Hematopoietic multipotent progenitor cell treated with erythropoietin and hydrocortisone succinate and interleukin-3 and kit ligand, for 8 days (in vitro differentiated cells): Measurements from ENCODE around the gene PLEKHG4B.
"Not testable (repeated sequence)": the region's sequence is repeated elsewhere in the genome, so short reads cannot be mapped to it uniquely, and the experiment has no call there.

Experiments used
- DNase-seq: peaks from one replicate; pipeline ENCODE4 v3.0.0-alpha.2; 2015

Gene PLEKHG4B

DNA sequence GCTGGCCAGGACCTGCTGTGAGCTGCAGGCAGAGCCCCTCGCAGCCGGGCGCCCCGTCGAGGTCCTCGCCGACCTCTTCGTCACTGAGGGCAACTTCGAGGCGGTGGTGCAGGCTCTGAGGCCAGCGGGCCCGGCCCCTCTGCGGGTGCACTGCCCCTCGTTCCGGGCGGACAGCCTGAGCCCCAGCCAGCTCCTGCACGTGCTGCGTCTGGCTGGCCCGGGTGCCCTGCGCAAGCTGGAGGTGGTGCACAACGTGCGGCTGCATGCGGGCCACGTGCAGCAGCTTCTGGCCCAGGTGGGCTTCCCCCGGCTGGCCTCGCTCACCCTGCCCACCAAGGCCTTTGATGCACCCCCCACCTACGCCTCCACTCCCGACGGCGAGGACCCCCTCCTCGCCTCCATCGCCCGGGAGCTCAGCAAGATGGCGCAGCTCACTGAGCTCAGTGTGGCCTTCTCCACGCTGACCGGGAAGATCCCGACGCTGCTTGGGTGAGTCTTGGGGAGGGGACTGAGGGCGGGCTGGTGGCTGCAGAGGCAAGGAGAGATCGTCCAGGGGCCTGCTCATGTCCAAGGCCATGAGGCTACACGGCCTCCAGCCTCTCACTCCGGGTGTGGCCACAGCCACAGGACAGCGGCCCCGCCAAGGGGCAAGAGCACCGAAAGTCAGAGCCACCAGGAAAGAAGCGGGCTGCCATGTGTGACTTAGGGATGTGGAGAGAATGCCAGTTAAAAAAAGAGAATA, 100.2 kb downstream of the PLEKHG4B start:
- no peak for DNase-seq

DNA sequence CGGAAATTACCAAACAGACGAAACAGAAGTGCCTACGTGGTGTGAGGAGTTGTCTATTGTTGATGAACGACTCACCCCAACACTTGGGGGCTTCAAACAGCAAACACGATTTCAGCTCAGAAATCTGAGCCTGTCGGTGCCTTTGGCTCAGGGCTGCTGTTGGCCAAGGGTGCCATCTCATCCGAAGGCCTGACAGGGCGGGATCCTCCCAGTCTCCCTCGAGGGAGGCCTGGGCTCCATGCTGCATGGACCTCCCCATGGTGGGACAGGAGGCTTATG, 100.7 kb downstream of the PLEKHG4B start:
- no peak for DNase-seq

GRCh38 chr5:192970-193831, 101.2 kb downstream of the PLEKHG4B start:
- DNase-seq, result no peak

- DNase-seq, result no peak
Measured at GRCh38 chr5:194102-194501, 102.1 kb downstream of the PLEKHG4B start.

DNA sequence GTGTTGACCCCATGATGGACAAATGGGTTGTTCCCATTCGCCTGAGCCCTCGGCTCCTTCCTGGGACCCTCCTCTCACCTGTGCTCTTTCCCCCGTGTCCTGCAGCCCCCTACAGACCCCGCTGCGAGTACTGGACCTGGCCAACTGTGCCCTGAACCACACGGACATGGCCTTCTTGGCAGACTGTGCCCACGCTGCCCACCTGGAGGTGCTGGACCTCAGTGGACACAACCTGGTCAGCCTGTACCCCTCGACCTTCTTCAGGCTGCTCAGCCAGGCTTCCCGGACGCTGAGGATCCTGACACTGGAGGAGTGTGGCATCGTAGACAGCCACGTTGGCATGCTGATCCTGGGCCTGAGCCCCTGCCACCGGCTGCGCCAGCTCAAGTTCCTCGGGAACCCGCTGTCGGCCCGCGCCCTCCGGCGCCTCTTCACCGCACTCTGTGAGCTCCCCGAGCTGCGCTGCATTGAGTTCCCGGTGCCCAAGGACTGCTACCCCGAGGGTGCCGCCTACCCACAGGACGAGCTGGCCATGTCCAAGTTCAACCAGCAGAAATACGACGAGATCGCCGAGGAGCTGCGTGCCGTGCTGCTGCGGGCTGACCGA, 102.7 kb downstream of the PLEKHG4B start:
- no peak for DNase-seq

GRCh38 chr5:195401-196160, 103.6 kb downstream of the PLEKHG4B start:
- DNase-seq, result no peak

DNA sequence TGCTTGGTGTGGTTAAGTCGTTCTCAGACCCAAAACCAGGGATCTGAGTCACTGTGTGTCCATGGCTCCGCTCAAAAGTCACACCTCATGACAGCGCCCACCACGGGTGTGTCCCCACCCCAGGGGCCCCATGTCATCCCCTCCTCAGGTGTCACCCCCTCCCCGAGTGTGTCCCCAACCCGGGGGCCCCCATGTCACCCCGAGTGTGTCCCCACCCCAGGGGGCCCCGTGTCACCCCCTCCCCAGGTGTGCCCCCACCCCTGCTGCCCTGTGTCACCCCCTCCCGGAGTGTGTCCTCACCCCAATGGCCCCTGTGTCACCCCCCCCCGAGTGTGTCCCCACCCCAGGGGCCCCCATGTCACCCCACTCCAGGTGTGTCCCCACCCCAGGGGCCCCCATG, 104.4 kb downstream of the PLEKHG4B start:
- DNase-seq, result no peak

DNA sequence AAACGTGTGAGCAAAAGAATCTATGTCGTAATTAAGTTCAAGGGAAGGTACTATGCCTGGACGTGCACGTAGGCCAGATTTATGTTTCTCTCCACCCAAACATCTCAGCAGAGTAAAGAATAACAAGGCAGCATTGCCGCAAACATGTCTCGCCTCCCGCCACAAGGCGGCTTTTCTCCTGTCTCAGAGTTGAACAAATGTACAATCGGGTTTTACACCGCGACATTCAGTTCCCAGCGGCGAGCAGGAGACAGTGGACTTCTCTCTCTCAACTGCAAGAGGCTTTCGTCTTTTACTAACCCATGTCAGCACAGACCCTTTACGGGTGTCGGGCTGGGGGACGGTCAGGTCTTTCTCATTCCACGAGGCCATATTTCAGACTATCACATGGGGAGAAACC, 105.1 kb downstream of the PLEKHG4B start:
- not testable (repeated sequence) for DNase-seq

DNA sequence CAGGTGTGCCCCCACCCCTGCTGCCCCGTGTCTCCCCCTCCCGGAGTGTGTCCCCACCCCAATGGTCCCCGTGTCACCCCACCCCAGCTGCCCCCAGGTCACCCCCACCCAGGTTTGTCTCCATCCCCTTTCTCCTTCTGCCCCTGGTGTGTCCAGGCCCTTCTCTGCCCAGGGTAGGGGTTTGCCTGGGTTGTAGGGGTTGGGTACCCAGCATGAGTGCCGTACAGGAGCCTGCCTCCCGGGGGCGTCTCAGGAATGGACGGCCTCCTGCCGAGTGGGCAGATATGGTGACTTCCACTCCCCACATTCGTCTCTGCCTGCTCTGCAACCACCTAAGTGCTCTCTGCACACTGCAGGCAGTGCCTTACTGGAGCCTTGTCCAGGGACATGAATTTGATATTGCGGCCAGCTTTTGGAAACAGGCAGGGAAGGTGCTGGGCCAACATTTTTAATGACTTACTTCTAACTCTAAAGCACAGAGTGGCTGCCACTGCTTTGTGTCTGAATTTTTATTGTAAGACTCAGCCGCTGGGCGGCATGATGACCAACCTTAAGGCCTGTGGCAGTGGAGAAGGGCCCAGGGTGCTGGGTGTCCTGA, 106.0 kb downstream of the PLEKHG4B start:
- no peak for DNase-seq

- no peak for DNase-seq
Measured at GRCh38 chr5:198516-199196, 106.7 kb downstream of the PLEKHG4B start.

DNA sequence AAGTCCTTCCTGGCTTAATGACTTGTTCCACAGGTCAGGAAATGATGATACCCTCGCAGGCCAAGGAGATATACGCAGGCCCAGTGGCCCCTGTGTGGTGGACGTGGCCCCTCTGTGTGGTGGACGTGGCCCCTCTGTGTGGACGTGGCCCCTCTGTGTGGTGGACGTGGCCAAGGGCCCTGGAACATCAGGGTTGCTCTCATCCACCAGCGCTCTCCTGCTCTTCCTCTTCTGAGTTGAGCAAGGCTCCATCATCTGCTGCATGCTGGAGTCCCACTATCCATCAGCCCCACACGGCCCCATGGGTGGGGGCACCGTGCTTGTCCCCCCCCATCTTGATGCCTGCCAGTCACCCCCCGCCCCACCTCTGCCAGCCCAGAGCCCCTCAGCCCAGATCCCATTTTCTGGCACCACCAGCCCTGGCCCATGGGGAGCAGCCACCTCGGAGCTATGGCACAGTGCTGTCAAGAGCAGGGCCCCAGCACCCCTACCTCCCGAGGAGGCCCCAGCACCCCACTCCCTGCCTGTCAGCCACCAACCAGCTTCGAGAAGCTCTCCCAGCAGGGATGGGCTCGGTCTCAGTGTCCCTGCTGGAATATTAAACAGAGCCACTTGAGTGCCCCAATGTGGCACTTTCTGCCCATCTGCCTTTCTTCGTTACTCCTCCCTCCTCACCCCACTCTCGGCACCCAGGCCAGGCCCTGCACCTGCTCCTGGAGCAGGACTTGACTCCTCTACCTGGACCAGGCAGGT, 107.4 kb downstream of the PLEKHG4B start:
- DNase-seq, result no peak

GRCh38 chr5:199950-200645, 108.1 kb downstream of the PLEKHG4B start:
- no peak for DNase-seq

DNA sequence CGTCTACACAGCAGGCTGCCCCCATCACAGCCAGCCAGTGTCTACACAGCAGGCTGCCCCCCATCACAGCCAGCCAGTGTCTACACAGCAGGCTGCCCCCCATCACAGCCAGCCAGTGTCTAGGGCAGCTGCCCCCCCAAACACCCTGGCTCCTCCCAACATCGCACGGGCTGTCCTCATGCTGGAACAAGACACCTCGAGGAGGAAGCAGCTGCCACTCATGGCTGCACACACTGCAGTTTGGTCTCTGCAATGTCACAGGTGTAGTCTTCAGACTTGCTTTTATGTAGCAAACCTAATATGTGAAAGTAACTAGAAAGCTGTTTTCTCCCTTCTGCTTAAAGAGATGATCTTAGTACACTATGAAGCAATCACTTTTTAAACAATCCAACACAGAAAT, 109.0 kb downstream of the PLEKHG4B start:
- DNase-seq, result no peak

- no peak for DNase-seq
Measured at GRCh38 chr5:201672-202071, 109.7 kb downstream of the PLEKHG4B start.

DNA sequence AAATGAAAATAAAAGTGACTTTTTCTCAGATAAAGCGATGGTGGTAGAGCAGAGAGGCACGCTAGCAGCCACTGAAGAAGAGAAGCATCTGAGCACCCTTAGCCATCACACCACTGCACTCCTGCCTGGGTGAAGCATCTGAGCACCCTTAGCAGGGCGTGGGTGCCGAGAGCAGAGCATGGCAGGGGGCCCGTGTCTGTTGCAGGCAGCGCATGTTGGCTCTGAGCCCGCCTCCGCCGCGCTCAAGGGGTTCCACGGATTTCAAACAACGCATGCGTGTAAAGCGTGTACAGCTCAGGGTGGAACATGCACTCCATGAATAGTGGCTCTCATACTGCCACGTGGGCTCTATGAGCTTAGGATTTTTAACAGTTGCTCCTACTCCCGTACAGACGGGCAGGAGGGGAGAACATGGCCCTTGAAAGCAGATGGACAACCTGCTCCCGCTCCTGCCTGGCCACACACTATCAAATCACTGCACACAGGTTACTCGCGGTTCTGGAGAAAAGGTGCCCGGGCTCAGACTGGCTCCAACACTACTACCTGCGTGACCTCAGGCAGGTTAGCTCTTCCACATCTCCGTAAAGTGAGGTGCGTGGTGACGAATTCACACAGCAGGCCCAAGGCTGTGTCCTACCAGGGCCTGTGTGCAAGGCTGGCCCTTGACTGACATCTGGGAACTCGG, 111.4 kb downstream of the PLEKHG4B start:
- DNase-seq, result no peak

DNA sequence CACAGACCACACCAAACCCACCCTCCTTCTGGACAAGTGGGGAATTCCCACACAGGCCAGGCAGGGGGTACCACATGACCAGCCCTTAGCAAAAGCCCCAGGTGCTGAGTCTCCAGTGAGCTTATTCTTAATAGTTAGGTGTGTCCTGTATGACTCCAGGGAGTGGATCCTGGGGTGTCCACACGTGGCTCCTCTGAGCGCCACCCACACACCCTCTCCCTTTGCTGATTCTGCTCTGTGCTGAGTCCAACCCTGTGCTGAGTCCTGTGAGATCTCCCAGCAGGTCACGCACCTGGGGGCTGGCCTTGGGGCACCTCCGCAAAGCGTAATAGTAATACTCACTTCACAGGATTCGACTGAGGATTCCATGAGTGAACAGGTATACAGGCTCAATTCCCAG, 112.0 kb downstream of the PLEKHG4B start:
- no peak for DNase-seq

DNA sequence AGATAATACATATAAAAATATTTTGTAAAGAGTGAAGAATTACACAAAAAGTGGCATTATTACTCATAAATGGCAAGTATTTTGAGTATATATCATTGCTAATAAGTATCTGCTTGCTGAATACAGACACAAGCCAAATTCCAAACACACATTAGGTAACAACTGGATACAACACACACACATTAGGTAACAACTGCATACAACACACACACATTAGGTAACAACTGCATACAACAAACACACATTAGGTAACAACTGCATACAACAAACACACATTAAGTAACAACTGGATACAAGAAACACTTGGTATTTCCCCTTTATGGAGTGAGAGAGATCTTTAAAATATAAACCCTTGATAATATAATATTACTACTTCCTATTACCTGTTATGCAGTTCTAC, 112.5 kb downstream of the PLEKHG4B start:
- no peak for DNase-seq

DNA sequence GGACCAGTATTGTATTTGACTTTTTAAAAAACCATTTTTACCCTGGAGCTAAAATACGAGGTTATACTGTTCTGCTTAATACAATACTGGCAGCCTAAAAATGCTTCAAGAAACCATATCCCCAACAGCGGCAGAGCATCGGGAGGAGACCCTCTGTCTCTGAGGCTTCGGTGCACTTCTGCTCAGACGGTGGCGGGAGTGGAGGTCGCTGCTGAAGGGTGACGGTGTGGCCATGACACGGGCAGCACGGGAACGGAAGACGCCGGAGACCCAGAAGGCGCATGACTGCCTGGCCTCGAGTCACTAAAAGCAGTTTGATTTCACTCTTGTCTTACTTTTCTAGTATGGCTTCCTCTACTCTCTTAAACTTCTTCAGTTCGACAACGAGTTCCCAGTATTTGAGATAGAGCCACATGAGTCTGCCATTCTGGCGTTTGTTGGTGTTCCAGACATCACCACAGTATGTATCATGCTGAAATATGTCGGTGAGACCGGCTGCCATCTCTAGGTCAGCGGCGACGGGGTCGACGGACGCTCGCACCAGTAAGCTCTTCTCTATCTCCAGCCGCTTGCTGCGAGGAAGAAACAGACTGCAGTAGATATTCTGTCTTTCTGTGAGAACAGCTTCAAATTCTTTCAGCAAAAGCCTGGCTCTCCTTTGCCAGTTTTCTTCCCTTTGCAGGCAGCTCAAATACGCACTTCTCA, 113.2 kb downstream of the PLEKHG4B start:
- DNase-seq, result no peak

DNA sequence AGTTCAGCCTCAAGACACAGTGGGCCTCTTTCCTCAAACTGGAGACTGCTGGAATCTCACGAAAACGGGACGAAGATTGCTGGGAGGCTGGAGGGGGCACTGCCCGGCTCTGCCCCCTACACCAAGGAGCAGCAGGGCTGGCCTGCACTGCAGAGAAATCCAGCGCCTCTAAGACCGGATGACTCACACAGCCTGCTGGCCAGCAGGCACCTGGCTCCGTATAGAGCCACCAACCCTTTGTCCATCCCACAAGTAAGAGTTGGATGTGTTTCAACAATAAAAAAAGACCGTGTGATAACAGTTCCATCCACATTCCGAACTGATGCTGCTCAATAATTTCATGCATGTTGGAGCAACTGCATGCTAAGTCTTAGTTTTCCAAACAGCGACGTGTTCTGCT, 114.4 kb downstream of the PLEKHG4B start:
- no peak for DNase-seq
